AG04449 (cell line): ENCODE measurements around the gene PGM5.

Experiments used
- CTCF ChIA-PET: fragments of 350-600 bp; formaldehyde crosslinking; extraction: SDS; loops from one replicate; lab custom pipeline; 2021; ENCODE audit warnings: antibody characterized with exemption; lab: Yijun Ruan, JAX
- POLR2A ChIA-PET: fragments of 400-600, 350-600 bp; formaldehyde crosslinking; extraction: SDS; loops from one replicate; lab custom pipeline; 2020; ENCODE audit warnings: antibody characterized with exemption, inconsistent platforms; lab: Yijun Ruan, JAX
- DNase-seq: peaks from one replicate; pipeline ENCODE4 v3.0.0-alpha.2; 2010; ENCODE audit warnings: low read depth, low spot score
- H3K4me3 ChIP-seq: 2 replicates; pipeline ENCODE4 v1.5.1; 2011; ENCODE audit warnings: low read depth, mild to moderate bottlenecking, control low read depth, low read length
- TF ChIP-seq, protein P1 (sequence below): IDR thresholded peaks from one replicate; pipeline ENCODE4 v1.5.1; 2011; ENCODE audit warnings: mild to moderate bottlenecking, moderate library complexity, low read length, control low read depth, inconsistent platforms; ENCODE audit not compliant: insufficient read depth; ENCODE audit errors: missing control alignments

Gene PGM5

DNA sequence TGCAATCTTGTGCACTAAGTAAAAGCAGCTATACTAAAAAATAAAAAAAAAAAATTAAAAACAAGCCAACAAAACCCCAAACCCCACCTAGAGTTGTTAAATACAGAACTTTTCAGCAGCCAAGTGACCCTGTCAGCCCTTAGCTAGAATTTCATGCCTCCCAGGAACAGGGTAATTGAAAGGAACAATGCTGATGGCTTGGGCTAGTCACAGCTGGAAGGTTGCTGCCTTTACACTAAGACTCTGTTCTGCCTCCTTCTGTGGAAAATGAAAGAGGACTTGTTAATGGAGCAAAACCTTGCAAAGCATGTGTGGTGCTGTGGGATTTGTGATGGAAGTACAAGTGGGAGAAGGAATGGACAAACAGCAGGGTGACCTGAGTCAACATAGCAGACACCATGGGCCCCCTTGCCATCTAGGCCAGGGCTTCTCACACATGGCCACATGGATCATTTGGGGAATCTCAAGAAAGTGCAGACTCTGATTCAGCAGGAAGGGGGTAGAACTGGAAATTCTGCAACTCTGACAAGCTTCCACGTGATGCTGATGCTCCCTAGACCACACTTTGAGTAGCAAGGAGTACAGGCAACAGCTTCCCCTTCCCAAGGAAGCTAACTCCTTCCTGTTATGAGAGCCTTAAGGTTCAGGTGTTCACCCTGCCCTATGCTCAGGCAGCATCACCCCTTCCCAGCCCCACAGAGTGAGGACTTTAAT is 199.2 kb downstream of the PGM5 start:
- no peak for DNase-seq
- ChIA-PET CTCF (no interaction called here), POLR2A (no interaction called here)
- TF ChIP-seq, protein P1, sequence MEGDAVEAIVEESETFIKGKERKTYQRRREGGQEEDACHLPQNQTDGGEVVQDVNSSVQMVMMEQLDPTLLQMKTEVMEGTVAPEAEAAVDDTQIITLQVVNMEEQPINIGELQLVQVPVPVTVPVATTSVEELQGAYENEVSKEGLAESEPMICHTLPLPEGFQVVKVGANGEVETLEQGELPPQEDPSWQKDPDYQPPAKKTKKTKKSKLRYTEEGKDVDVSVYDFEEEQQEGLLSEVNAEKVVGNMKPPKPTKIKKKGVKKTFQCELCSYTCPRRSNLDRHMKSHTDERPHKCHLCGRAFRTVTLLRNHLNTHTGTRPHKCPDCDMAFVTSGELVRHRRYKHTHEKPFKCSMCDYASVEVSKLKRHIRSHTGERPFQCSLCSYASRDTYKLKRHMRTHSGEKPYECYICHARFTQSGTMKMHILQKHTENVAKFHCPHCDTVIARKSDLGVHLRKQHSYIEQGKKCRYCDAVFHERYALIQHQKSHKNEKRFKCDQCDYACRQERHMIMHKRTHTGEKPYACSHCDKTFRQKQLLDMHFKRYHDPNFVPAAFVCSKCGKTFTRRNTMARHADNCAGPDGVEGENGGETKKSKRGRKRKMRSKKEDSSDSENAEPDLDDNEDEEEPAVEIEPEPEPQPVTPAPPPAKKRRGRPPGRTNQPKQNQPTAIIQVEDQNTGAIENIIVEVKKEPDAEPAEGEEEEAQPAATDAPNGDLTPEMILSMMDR = no peak
- no peak overlapping the region for H3K4me3 ChIP-seq

DNA sequence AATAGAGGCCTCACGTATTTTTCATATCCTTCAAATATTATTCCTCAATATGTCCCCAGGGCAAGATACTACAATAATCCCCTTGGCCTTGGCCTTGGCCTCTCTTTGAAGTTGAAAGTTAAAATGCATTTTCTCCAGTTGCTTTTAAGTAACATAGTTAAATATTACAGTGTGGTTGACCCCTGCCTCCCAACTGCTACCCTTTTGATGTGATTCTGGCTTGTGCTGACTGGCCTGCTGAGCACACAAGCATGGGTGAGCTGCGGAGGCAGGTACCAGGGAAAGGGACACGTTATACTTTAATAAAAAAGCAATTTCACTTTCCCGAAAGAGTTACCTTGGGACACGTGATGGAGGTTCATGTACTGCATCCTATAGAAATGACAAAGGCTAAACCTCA is 202.1 kb downstream of the PGM5 start:
- CTCF ChIA-PET = no interaction called here
- POLR2A ChIA-PET = no interaction called here
- no peak overlapping the region for H3K4me3 ChIP-seq
- DNase-seq = no peak
- TF ChIP-seq, protein P1 = no peak

DNA sequence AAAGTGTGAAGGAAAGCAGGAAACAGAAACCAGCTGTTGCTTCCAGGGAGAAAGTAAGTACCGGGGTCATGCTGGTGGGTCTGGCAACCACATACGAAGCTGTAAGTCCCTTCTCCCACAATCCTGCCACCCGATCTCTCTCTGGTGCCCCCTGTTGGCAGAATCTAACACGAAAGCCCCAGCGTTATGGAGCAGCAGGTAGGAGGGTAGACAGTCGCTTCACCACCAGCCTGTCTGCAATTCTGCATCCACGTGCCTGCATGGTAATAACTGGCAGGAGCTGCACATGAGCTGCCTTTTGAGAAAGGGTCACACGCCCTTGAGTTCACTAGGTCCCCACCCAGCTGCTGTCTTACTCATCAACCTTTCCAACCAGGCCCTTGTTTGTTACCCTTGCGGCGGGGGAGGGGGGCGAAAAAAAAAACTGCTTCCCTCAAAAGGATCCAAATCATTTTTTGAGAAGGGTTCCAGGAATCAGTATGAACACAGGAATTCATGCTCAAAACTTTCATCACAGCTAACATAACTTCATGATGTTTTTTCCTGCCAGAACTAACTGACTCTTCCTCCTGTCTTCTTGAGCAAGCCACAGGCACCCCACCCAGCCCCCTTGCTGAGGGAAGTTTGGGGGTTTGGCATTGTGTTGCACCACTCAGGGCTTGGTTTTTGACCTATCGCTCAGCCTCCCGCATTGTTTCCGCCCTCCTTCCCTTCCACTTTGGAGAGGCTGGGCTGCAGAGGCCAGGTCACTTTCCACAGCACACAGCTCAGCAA is 203.8 kb downstream of the PGM5 start:
- H3K4me3 ChIP-seq = no peak overlapping the region
- no peak for DNase-seq
- CTCF ChIA-PET = interaction anchor here (0.6 to 0.7 kb wide), 2 partner anchors 12 to 60 kb away, joined by 3 read pairs; no protein-coding TSS in a partner anchor
- POLR2A ChIA-PET = no interaction called here
- TF ChIP-seq, protein P1 = peak; percentile 20

DNA sequence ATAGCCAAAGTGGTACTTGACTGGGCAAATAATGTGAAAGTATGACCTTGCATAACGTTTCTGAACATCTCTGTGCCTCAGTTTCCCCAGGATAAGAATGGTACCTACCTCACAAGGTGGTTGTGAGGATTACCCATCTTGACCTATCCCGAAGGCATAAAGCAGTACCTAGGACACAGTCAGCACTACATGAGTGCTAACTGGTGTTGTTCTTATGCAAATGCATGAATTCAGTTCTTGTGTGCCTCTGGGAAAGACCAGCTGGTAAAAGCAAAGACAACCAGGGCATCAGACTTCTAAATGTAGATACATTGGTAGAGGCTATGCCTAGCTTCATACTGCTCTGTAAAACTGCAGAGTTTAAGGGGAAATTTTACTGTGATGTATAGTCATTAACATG is 206.1 kb downstream of the PGM5 start:
- no peak for DNase-seq
- POLR2A ChIA-PET = no interaction called here
- H3K4me3 ChIP-seq = no peak overlapping the region
- TF ChIP-seq, protein P1 = no peak
- CTCF ChIA-PET = interaction anchor here (1.0 kb wide), 1 partner anchor 20 kb away, joined by 4 read pairs; no protein-coding TSS in a partner anchor

DNA sequence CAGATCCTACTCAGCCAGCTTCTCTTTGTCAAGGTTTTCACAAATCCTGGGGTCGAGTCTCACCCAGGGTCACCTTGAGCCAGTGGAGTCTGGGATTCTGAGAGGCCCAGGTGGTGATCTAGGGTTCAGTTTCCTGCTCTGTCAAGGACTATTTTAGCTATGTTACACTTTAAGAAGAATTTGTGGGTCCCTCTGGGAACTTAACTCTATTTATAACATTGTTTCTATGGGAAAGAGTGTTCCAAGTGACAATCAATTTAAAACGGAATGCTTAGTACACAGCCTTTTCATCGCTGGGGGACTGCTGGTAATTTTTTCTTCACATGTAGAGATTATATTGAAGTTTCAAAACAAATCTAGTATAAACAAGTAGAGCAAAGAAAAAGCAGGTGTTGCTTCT is 211.2 kb downstream of the PGM5 start:
- CTCF ChIA-PET = interaction anchor here (1.0 to 1.4 kb wide), 3 partner anchors 9 to 17 kb away, joined by 3 to 4 read pairs (median 3); no protein-coding TSS in a partner anchor
- no peak overlapping the region for H3K4me3 ChIP-seq
- POLR2A ChIA-PET = no interaction called here
- TF ChIP-seq, protein P1 = no peak
- DNase-seq = no peak

DNA sequence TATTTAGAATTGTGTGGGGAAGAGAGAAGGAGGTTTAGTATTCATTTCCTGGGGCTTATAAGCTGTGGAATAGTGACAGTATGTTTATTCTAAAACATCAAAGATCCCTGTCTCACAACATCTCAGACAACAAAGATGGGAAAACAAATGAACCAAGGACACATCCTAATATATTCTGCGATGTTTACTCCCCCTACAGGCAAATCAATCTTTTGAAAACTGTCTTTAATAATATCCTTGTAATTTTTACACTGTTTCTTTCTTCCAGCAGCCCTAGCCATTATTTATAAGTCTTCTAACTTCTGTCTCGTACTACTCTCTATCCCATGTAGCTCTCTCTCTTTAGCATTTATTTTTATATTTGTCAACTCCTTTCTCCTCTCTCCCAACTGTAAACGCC is 217.7 kb downstream of the PGM5 start:
- TF ChIP-seq, protein P1 = no peak
- CTCF ChIA-PET = interaction anchor here (1.2 to 3.5 kb wide), 4 partner anchors 9 to 377 kb away, joined by 3 to 20 read pairs (median 4); no protein-coding TSS in a partner anchor
- DNase-seq = no peak
- POLR2A ChIA-PET = no interaction called here
- H3K4me3 ChIP-seq = no peak overlapping the region
